ENCODE measurements around the gene NOL7.
A peak's percentile ranks its signal among the peaks of the same experiment; 100 is the strongest.

NOL7 gene

GRCh38 chr6:13614926-13615791 lies at the start of gene NOL7:
Gene NOL7, plus strand, starts transcription at chr6:13615335. Its CDS starts 24 bp downstream, at chr6:13615359.
- peak; percentile 97 to 99 for DNase-seq (ENCODE audit: low read depth in 2 of 2)

DNA sequence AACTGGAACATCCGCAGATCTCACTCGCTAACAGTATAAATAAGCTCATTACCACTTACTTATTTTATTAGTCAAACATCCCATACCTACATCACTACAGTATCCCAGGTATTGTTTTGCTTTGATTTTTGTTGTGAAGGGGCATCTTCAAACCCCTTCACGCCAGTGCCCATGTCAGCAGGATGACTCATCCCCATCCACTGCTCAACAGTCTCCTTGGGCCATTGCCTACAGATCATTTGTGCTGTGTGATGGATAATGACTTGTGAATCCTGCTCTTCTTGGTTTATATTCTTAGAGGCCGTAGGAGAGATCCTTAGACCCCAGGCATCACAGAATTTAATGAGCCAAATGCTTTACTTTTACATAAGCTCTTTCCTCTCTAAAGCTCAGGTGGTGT lies 49.2 kb upstream of the NOL7 start:
- DNase-seq (ENCODE audit: low read depth in 2 of 2) = no peak

- no peak for DNase-seq (ENCODE audit: low read depth in 2 of 2)
Observed at GRCh38 chr6:13566500-13566899, 48.6 kb upstream of the NOL7 start.

- DNase-seq (ENCODE audit: low read depth in 2 of 2) = no peak
Observed at GRCh38 chr6:13568970-13569369, 46.2 kb upstream of the NOL7 start.

DNA sequence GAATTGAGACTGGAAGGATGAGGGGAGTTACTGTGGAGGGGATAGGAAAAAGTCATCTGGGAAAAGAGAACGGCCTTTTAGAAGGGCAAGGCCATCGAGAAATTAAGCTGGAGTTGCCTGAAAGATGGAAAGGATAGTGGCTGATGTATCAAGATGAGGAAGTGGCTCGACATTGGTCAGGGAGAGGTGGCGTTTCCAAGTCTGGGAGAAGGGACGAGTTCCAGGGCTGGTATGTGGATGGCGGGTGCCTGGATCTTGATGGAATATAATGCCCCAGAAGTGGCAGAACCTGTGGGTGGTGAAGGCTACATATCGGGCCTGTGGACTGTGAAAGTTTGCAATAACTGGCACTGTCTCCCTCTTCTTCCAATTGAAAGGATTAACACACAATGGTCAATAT lies 42.9 kb upstream of the NOL7 start:
- no peak for DNase-seq (ENCODE audit: low read depth in 2 of 2)

DNA sequence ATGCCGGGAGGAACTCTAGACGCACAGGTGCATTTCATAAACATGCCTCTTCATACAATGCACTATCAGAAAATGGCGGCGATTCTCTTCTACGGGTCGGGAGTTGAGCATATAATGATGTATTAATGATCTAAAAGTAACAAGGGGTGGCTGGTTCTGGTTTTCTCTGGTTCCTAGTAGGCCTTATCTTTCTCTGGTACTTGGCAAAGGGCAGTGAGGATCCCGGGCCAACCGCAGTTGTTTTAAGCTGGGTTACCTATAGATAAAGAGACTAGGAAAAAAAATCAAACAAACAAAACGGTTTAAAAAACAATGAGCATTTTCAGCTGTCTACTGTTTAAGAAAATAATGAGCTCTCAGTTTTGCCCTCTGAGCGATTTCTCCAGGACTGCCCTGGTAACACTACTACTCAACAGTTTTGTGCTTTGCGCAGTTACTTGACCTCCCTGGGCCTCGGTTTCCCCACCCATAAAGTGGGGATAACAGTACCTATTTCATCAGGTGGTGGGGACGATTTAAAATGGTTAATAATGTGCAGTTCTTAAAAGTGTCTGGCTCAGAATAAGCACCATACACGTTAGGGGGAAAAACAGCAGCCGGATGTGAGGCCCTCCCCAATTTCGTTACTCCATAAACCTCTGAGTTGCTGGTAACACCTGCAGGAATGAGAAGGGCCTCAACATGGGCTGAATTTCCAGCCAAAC lies 42.0 kb upstream of the NOL7 start:
- DNase-seq (ENCODE audit: low read depth in 2 of 2) = no peak

- DNase-seq (ENCODE audit: low read depth in 2 of 2) = no peak
Observed at GRCh38 chr6:13573669-13574110, 41.4 kb upstream of the NOL7 start.

GRCh38 chr6:13574149-13574570 lies 41.0 kb upstream of the NOL7 start:
- peak; percentile 91 to 92 for DNase-seq (ENCODE audit: low read depth in 2 of 2)

- DNase-seq (ENCODE audit: low read depth in 2 of 2) = peak; percentile 41 to 59
Observed at GRCh38 chr6:13574571-13575376, 40.4 kb upstream of the NOL7 start, which contains the start of gene SIRT5. Gene SIRT5, plus strand, starts transcription at chr6:13574601. Its CDS starts 9,510 bp downstream, at chr6:13584111.

GRCh38 chr6:13575377-13575775 lies 39.8 kb upstream of the NOL7 start:
- DNase-seq (ENCODE audit: low read depth in 2 of 2) = peak in 1 of 2 donors; percentile 65

- DNase-seq (ENCODE audit: low read depth in 2 of 2) = no peak
Observed at GRCh38 chr6:13576017-13576416, 39.1 kb upstream of the NOL7 start.

DNA sequence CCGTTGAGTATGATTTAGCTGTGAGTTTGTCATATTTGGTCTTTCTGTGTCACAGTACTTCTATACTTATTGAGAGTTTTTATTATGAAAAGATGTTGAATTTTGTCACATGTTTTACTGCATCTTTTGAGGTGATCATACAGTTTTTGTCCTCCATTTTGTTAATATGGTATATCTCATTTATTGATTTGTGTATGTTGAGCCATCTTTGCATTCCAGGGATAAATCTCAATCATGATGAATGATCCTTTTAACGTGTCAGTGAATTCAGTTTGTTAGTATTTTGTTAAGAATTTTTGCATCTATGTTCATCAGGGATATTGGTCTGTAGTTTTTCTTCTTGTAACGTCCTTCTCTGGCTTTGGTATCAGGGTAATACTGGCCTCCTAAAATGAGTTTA lies 37.2 kb upstream of the NOL7 start:
- DNase-seq (ENCODE audit: low read depth in 2 of 2) = no peak

GRCh38 chr6:13579911-13580310 lies 35.2 kb upstream of the NOL7 start:
- DNase-seq (ENCODE audit: low read depth in 2 of 2) = no peak

- no peak for DNase-seq (ENCODE audit: low read depth in 2 of 2)
Observed at GRCh38 chr6:13581700-13582229, 33.4 kb upstream of the NOL7 start.

DNA sequence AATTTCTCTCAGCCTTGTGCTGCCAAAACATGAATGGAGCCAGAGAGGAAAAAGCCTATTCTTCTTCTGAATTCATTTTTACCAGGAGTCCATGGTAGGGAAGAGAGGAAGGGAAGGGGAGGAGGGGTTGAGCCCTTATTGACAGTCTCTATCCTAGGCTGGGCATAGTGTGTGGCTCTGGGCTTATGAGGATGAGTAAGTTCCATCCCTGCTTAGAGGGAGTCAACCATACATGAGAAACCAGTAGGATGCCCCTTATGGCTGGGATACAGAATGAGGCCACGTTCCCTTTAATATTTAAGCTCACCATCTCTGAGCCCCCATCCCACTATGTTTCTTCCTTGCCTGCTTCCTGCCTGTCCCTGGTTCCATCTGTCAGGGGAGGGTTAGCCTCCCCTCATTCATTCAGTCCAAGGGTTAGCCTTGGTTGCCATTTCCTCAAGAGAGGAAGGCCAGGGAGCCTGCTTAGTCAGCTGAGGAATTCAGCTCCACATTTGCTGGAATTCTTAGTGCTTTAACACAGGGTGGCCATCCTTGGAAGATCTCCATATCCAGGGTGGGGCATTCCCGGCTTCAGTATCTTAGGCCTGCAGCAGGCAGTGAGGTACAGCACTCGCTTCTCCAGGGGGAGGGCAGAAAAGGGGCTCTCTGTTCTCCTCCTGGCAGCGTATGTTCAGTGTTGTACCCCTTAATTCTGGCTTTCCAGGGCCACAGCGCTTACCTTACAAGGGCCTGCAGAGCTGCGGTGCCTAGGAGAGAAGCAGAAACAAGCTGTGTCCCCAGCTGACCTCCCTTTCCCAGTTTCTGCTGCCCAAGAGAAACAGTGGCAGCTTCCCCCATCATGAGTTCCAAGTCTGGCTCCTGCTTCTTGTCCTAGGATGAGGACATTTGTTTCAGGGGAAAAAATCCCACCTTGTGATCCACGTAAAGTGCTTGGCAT lies 28.3 kb upstream of the NOL7 start:
- no peak for DNase-seq (ENCODE audit: low read depth in 2 of 2)

DNA sequence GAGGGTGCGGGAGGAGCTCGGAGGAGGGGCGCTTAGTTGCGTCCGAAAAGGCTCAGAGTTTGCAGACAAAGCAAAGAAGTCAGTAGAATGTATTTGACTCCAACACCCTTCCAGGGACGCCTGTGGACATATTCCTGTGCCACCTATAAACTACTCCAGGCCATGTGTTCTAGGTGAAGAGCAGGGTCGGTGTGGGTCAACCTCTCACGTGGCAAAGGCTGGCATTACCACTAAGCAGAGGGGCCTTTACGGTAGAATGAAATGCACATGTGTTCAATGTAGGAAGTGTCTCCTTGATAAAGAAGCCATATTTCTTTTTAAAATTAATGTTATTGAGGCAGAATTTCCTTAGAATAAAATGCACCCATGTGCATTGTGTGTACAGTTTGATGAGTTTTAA lies 25.3 kb upstream of the NOL7 start:
- no peak for DNase-seq (ENCODE audit: low read depth in 2 of 2)

DNA sequence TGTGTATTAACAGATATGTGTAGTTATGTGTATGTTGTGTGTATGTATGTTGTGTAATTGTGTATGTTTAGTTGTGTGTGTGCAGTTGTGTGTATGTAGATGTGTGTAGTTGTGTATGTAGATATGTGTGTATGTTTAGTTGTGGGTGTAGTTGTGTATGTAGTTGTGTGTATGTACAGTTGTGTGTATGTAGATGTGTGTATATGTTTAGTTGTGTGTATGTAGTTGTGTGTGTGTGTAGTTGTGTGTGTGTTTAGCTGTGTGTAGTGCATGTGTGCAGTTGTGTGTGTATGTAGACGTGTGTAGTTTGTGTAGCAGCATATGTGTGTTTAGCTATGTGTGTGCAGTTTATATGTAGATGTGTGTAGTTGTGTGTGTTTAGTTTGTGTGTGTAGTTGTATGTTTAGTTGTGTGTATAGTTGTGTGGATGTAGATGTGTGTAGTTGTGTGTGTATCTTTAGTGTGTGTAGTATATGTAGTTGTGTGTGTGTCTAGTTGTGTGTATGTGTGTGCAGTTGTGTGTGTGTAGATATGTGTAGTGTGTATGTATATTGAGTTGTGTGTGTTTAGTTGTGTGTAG lies 24.5 kb upstream of the NOL7 start:
- no peak for DNase-seq (ENCODE audit: low read depth in 2 of 2)

DNA sequence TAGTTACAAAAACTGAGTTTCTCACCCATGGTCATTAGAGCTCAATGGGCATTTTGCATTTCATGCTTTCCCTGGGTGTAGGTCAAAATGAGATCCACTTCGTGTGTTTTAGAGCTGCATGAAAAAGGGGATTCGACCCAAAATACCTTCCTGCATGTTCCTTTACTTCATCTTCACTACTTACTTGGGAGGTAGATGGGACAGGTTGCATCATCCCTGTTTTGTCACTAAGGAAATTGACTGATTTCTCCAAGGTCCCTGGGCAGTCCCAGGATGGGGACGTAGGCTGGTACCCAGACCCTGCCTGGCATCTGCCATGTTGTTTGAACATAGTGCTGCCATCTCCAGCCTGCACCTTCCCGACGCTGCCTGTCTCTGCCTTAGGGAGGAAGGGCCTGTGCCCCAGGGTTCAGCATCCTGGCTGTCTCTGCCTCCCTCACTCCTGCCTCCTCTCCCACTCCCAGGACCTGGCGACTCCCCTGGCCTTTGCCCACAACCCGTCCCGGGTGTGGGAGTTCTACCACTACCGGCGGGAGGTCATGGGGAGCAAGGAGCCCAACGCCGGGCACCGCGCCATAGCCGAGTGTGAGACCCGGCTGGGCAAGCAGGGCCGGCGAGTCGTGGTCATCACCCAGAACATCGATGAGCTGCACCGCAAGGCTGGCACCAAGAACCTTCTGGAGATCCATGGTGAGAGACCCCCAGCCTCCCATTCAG lies 23.8 kb upstream of the NOL7 start:
- DNase-seq (ENCODE audit: low read depth in 2 of 2) = no peak

- no peak for DNase-seq (ENCODE audit: low read depth in 2 of 2)
Observed at GRCh38 chr6:13593103-13593502, 22.0 kb upstream of the NOL7 start.

GRCh38 chr6:13593720-13594119 lies 21.4 kb upstream of the NOL7 start:
- no peak for DNase-seq (ENCODE audit: low read depth in 2 of 2)
